ENCODE measurements around the gene ACKR3.

ACKR3 gene

GRCh38 chr2:236569573-236569973 is at the start of gene ACKR3:
ACKR3 (plus strand) TSS chr2:236569825; CDS start chr2:236580466, 10,641 bp downstream.
- DNase-seq (ENCODE audit: low read depth in 3 of 3, low spot score in 1 of 3): peak; percentile 30 to 44 (median 42)

DNA sequence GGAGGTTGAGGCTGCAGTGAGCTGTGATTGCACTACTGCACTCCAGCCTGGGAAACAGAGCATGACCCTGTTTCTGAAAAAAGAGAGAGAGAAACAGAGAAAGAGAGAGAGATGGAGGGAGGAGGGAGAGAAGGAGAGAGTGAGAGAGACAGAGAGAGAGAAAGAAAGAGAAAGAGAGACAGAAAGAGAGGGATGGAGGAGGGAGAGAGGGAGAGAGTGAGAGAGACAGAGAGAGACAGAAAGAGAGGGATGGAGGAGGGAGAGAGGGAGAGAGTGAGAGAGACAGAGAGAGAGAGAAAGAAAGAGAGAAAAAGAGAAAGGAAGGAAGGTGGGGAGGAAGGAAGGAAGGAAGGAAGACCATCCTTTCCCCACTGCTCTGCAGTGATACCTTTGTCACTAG is 48.1 kb upstream of the ACKR3 start:
- no peak for DNase-seq (ENCODE audit: low read depth in 3 of 3, low spot score in 1 of 3)

DNA sequence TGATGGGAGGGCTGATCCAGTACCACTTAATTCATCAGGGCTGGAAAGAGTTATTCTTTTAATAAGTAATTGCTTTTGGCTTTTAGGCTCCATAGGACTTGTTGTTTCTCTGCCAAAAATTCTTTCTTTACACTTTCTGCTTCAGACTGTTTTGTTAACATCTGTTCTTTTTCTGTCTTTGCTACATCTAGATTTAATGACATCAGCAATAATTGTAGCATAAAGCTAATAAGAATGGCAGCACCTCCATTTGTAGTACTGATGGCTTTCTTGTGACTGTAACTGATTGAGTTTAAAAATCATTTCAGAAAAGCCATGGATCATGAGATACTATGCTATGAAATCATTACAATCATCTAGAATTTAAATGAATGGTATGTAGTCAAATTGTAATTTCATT is 46.4 kb upstream of the ACKR3 start:
- no peak for DNase-seq (ENCODE audit: low read depth in 3 of 3, low spot score in 1 of 3)

- no peak for DNase-seq (ENCODE audit: low read depth in 3 of 3, low spot score in 1 of 3)
These were observed 44.1 kb upstream of the ACKR3 start for GRCh38 chr2:236525411-236525997.

- no peak for DNase-seq (ENCODE audit: low read depth in 3 of 3, low spot score in 1 of 3)
These were observed 43.0 kb upstream of the ACKR3 start for GRCh38 chr2:236526455-236527158.

DNA sequence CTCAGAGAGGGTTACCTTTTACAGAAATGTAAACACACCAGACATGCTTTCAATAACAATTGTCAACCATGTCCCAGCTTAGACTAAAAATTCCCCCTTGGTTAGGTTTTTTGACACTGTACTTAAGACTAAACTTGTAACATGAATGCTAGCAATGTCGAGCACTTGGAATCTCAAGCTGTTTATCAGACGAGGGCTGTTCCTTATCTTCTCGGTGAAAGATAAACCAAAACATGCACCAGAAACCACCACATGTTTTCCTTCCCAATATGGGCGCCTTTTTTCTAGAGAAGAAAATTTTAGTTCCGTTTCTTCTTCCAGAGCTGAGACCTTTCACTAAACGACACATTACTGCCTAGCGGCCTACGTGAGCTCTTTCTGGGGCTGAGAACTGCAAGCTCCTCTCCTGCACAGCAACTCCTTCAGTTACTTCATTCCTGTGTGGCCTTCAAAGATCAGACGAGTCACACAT is 42.4 kb upstream of the ACKR3 start:
- no peak for DNase-seq (ENCODE audit: low read depth in 3 of 3, low spot score in 1 of 3)

DNA sequence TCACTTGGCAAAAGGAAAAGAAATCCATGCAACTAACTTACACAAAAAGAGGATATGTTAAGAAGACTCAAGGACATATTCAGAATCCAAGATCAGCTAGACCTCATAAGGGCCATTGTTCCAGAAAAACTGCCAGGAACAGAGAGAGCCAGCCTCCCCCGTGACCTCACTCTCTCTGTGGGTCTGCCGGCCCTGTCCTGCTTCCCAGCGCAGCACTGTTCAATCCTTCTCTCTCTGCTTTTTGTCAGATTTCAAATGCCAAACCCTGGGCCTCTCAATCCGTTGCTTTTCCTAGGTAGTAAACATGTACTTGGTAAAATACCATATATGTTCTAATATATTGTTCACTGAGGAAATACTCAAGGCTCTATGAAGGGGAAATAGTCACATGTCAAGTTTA is 40.0 kb upstream of the ACKR3 start:
- no peak for DNase-seq (ENCODE audit: low read depth in 3 of 3, low spot score in 1 of 3)

GRCh38 chr2:236530512-236530911 is 39.1 kb upstream of the ACKR3 start:
- no peak for DNase-seq (ENCODE audit: low read depth in 3 of 3, low spot score in 1 of 3)

DNA sequence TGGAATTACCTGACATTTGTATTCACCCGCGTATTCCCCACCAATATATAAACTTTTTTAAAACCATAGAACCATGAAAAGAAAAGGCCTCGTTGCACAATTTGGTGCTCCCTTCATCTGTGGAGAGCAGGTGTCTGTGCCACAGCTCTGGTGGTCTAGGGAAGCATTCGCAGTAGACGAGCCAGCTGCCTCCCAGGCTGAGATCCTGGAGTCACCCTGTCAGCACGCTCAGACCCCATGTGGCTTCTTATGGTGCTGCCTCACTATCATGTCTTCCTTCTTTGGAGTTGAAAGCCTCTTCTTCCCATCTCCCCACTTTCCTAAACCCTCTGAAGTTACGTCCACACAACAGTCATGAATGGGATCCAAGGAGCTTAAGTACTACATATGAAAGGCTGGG is 38.4 kb upstream of the ACKR3 start:
- no peak for DNase-seq (ENCODE audit: low read depth in 3 of 3, low spot score in 1 of 3)

DNA sequence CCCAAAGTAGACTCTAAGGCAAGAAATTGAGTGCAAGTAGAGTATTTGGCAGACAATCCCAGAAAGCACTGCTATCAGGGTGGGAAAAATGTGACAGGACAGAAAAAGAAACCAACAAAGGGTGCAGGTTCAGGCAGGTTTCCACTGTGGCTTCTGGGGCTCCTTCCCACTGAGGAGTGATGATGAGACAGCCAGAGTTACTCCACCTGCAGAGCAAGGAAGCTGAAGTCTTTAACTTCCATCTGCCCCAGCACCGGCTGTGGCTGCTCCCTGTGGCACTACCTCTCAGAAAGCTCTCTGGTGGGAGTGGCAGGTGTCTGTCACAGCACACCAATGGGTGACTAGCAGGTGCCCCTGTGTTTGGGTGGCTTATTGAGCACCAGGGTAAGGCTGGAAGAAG is 37.6 kb upstream of the ACKR3 start:
- DNase-seq (ENCODE audit: low read depth in 3 of 3, low spot score in 1 of 3): no peak

GRCh38 chr2:236533343-236533742 is 36.3 kb upstream of the ACKR3 start:
- no peak for DNase-seq (ENCODE audit: low read depth in 3 of 3, low spot score in 1 of 3)

- no peak for DNase-seq (ENCODE audit: low read depth in 3 of 3, low spot score in 1 of 3)
These were observed 34.6 kb upstream of the ACKR3 start for GRCh38 chr2:236535024-236535423.

GRCh38 chr2:236536727-236537398 is 32.8 kb upstream of the ACKR3 start:
- DNase-seq (ENCODE audit: low read depth in 3 of 3, low spot score in 1 of 3): peak in 1 of 3 donors; percentile 32

DNA sequence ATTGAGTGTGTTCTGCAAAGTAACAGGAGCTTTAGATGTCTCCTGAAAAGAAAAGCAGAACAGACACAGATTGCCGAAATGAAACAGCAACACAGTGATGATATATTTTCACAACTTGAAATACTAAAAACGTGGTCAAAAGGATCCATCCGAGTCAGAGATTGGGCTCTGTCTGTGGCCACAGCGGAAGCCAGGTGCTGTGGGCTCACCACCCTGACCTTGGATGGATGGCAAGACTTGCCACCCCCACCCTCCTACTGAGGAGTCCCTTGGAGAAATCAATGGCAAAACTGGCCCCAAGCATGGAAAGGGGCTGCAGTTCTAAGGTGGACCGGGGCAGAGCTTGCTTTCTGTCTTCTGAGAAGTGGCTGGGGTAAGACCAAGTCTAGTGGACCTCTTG is 31.4 kb upstream of the ACKR3 start:
- no peak for DNase-seq (ENCODE audit: low read depth in 3 of 3, low spot score in 1 of 3)

GRCh38 chr2:236541008-236541562 is 28.5 kb upstream of the ACKR3 start:
- no peak for DNase-seq (ENCODE audit: low read depth in 3 of 3, low spot score in 1 of 3)

DNA sequence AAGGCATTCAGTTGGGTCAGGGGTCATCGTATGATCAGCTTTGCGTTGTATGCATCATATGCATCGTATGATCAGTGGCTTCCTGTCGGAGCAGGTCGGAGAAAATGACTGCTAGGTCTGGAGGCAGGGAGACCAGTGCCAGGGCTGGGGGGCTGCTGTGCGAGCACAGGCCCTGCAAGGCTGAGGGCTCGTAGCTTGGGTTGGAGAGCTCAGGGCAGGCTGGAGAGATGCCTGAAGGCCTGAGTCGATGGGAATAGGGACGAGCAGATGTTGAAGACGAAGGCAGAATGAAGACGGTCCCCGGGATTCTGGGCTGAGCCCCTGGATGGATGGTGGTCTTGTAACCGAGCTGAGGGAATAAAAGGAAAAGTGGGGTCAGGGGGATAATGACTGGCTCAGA is 25.3 kb upstream of the ACKR3 start:
- no peak for DNase-seq (ENCODE audit: low read depth in 3 of 3, low spot score in 1 of 3)

- DNase-seq (ENCODE audit: low read depth in 3 of 3, low spot score in 1 of 3): no peak
These were observed 24.4 kb upstream of the ACKR3 start for GRCh38 chr2:236545248-236545658.

GRCh38 chr2:236545814-236546480 is 23.7 kb upstream of the ACKR3 start:
- no peak for DNase-seq (ENCODE audit: low read depth in 3 of 3, low spot score in 1 of 3)

GRCh38 chr2:236546561-236547002 is 23.0 kb upstream of the ACKR3 start:
- DNase-seq (ENCODE audit: low read depth in 3 of 3, low spot score in 1 of 3): no peak

GRCh38 chr2:236547725-236548124 is 21.9 kb upstream of the ACKR3 start:
- DNase-seq (ENCODE audit: low read depth in 3 of 3, low spot score in 1 of 3): no peak

GRCh38 chr2:236548179-236548921 is 21.3 kb upstream of the ACKR3 start:
- no peak for DNase-seq (ENCODE audit: low read depth in 3 of 3, low spot score in 1 of 3)
